Mucosa of descending colon (tissue), 3 donors: ENCODE data around the gene VCPKMT. TPM values are rescaled to one million over a fixed set of nuclear protein-coding genes. Genes with fewer than 3 reads are reported as not detected.

Experiments
- ATAC-seq: fragments of 200-7000 bp; cut with Tn5 transposase; one replicate; pipeline ENCODE4 v1.9.1; 2020; ENCODE audit warnings: mild to moderate bottlenecking, moderate library complexity
- DNase-seq, 3 donors: peaks; one replicate each; pipeline ENCODE4 v3.0.0-alpha.2; 2020
- H3K36me3 ChIP-seq: fragments of 200-600 bp; one replicate; pipeline ENCODE4 v1.8.0; 2021; ENCODE audit warnings: low read depth, mild to moderate bottlenecking
- H3K4me1 ChIP-seq: fragments of 200-600 bp; one replicate; pipeline ENCODE4 v1.8.0; 2021; ENCODE audit warnings: low read depth, mild to moderate bottlenecking
- H3K4me3 ChIP-seq: fragments of 200-600 bp; one replicate; pipeline ENCODE4 v1.8.0; 2021; ENCODE audit warnings: mild to moderate bottlenecking
- H3K9me3 ChIP-seq: fragments of 200-600 bp; one replicate; pipeline ENCODE4 v1.8.0; 2021; ENCODE audit warnings: mild to moderate bottlenecking
- CTCF ChIP-seq: fragments of 200-600 bp; IDR thresholded peaks from one replicate; pipeline ENCODE4 v1.8.0; 2022; ENCODE audit warnings: antibody characterized with exemption, mild to moderate bottlenecking
- intact Hi-C, 2 donors: fragments of 100-400 bp; cut with DNase I in 1 of 2; cut with micrococcal nuclease in 1 of 2; formaldehyde crosslinking; loops; one replicate each; pipeline versions ENCODE4 v1.11.0 to v1.11.1; 2022; cut with DNase I, micrococcal nuclease
- total RNA-seq, 3 donors: library from RNA; stranded (reverse); fragmentation: NEBNext Ultra II Directional in 2 of 3; extraction: Animal tissue kit (Norgen Biotek cat#: 25700) in 2 of 3; gene quantifications; one replicate each; pipeline versions ENCODE4 v1.2.1 to v1.2.4, GENCODE V29; 2021 to 2023
- donor health status: DM: no; HTN: no; CAD: no; lungs with moderate emphysema.
- donor health status: DM: no; HTN: no; CAD: no.
- donor health status: DM: no; HTN: yes; CAD: no.

The VCPKMT gene
- total RNA-seq, 3 donors from 2014 or later: 5.9 to 8.9 (median 6.9) TPM

- no peak for TF ChIP-seq CTCF
- H3K36me3 ChIP-seq: peaks cover 3% of the 10 kb centered on the region
- intact Hi-C loops: no loop called here
- no peaks in the 10 kb centered on the region for H3K9me3 ChIP-seq
- H3K4me3 ChIP-seq: no peak overlapping the region
- peaks cover 32% of the 10 kb centered on the region for H3K4me1 ChIP-seq
- ATAC-seq (no peak), DNase-seq (no peak)
These were observed 50.8 kb downstream of the VCPKMT start for GRCh38 chr14:50065583-50065982.

GRCh38 chr14:50064993-50065392 is 51.4 kb downstream of the VCPKMT start:
- peaks cover 38% of the 10 kb centered on the region for H3K4me1 ChIP-seq
- no peak for TF ChIP-seq CTCF
- H3K9me3 ChIP-seq: no peaks in the 10 kb centered on the region
- peaks cover 3% of the 10 kb centered on the region for H3K36me3 ChIP-seq
- no peak overlapping the region for H3K4me3 ChIP-seq
- ATAC-seq: peak; percentile 45
- peak in 1 of 3 donors; percentile 74 for DNase-seq
- intact Hi-C loops: no loop called here

GRCh38 chr14:50063876-50064420 is 52.4 kb downstream of the VCPKMT start:
- ATAC-seq (no peak), DNase-seq (peak in 1 of 3 donors; percentile 7)
- H3K36me3 ChIP-seq: peaks cover 3% of the 10 kb centered on the region
- no peaks in the 10 kb centered on the region for H3K9me3 ChIP-seq
- H3K4me3 ChIP-seq: no peak overlapping the region
- intact Hi-C loops: no loop called here
- TF ChIP-seq CTCF: no peak
- peaks cover 38% of the 10 kb centered on the region for H3K4me1 ChIP-seq

- intact Hi-C loops: no loop called here
- DNase-seq: peak in 1 of 3 donors; percentile 71
- peaks cover 3% of the 10 kb centered on the region for H3K36me3 ChIP-seq
- peaks cover 31% of the 10 kb centered on the region for H3K4me1 ChIP-seq
- TF ChIP-seq CTCF: no peak
- H3K9me3 ChIP-seq: no peaks in the 10 kb centered on the region
- ATAC-seq: peak; percentile 72
- no peak overlapping the region for H3K4me3 ChIP-seq
These were observed 53.8 kb downstream of the VCPKMT start for GRCh38 chr14:50062438-50063085.

GRCh38 chr14:50061664-50062437 is 54.5 kb downstream of the VCPKMT start:
- Histone ChIP-seq H3K9me3 (no peaks in the 10 kb centered on the region), H3K4me1 (peaks cover 26% of the 10 kb centered on the region), H3K36me3 (peaks cover 3% of the 10 kb centered on the region), H3K4me3 (no peak overlapping the region)
- ATAC-seq (peak; percentile 72), DNase-seq (peak; percentile 71 to 88 (median 77))
- no peak for TF ChIP-seq CTCF
- intact Hi-C loops: no loop called here
